SJSA1 (cell line): ENCODE data around the gene IFT122. TPM values are rescaled to one million over a fixed set of nuclear protein-coding genes. Genes with fewer than 3 reads are reported as not detected.
"Not testable (repeated sequence)": the region's sequence is repeated elsewhere in the genome, so short reads cannot be mapped to it uniquely, and the experiment has no call there.

Experiments
- DNase-seq, 2 experiments: peaks; one replicate each; pipeline ENCODE4 v3.0.0-alpha.2; 2015 to 2020; ENCODE audit warnings: low spot score in 2 of 2, low read depth in 1 of 2
- H3K27ac ChIP-seq: fragments of 250-450 bp; sonication (Bioruptor Pico); 2 replicates; pipeline ENCODE4 v1.5.1; 2020; ENCODE audit warnings: mild to moderate bottlenecking, moderate library complexity
- H3K27me3 ChIP-seq: fragments of 250-450 bp; sonication (Bioruptor Pico); replicated peaks from 2 replicates; pipeline ENCODE4 v1.5.1; 2020; ENCODE audit warnings: mild to moderate bottlenecking, moderate library complexity
- H3K36me3 ChIP-seq: fragments of 250-450 bp; sonication (Bioruptor Pico); 2 replicates; pipeline ENCODE4 v1.5.1; 2020; ENCODE audit warnings: mild to moderate bottlenecking
- H3K4me1 ChIP-seq: fragments of 250-450 bp; sonication (Bioruptor Pico); replicated peaks from 2 replicates; pipeline ENCODE4 v1.6.1; 2021; ENCODE audit warnings: mild to moderate bottlenecking
- H3K4me3 ChIP-seq: fragments of 250-450 bp; sonication (Bioruptor Pico); 2 replicates; pipeline ENCODE4 v1.5.1; 2020; ENCODE audit warnings: mild to moderate bottlenecking
- H3K9me3 ChIP-seq: fragments of 250-450 bp; sonication (Bioruptor Pico); replicated peaks from 2 replicates; pipeline ENCODE4 v1.5.1; 2020; ENCODE audit warnings: mild to moderate bottlenecking
- total RNA-seq: library from RNA; depleted of rRNA; stranded (reverse); fragments of >200 nt; shearing (Covaris generic); gene quantifications from 2 replicates; pipeline ENCODE4 v1.2.3, GENCODE V29; 2014

The IFT122 gene
- total RNA-seq, 1 experiment from 2014 or later = 13.3 TPM

DNA sequence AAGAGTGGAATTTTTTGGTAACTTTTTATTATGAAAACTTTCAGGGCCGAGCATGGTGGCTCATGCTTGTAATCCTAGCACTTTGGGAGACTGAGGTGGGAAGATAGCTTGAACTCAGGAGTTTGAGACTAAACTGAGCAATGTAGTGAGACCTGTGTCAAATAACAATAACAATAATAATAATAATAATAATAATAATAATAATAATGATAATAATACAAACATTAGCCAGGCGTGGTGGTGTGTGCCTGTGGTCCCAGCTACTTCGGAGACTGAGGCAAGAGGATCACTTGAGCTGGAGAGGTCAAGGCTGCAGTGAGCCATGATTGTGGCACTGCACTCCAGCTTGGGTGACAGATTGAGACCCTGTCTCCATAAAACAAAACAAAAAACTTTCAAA, 105.9 kb downstream of the IFT122 start:
- not testable (repeated sequence) for H3K9me3 ChIP-seq, H3K4me1 ChIP-seq, H3K4me3 ChIP-seq, DNase-seq, H3K27me3 ChIP-seq, H3K36me3 ChIP-seq, H3K27ac ChIP-seq

DNA sequence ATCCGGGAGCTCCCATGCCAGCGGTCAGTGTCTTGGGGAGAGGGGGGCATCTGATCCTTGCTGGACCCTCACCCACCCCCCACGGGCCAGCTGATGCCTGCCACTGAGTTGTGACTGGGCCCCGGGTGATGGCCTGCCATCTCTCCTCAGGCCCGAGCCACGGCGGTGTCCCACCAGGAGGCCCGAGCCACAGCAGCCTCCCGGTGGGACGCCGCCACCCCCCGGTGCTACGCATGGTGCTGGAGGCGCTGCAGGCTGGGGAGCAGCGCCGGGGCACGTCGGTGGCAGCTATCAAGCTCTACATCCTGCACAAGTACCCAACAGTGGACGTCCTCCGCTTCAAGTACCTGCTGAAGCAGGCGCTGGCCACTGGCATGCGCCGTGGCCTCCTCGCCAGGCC, 107.2 kb downstream of the IFT122 start:
- DNase-seq = no peak
- Histone ChIP-seq H3K27ac (no peak overlapping the region), H3K36me3 (no peaks in the 10 kb centered on the region), H3K4me1 (peaks cover 10% of the 10 kb centered on the region), H3K9me3 (no peaks in the 10 kb centered on the region), H3K4me3 (no peak overlapping the region), H3K27me3 (no peaks in the 10 kb centered on the region)

DNA sequence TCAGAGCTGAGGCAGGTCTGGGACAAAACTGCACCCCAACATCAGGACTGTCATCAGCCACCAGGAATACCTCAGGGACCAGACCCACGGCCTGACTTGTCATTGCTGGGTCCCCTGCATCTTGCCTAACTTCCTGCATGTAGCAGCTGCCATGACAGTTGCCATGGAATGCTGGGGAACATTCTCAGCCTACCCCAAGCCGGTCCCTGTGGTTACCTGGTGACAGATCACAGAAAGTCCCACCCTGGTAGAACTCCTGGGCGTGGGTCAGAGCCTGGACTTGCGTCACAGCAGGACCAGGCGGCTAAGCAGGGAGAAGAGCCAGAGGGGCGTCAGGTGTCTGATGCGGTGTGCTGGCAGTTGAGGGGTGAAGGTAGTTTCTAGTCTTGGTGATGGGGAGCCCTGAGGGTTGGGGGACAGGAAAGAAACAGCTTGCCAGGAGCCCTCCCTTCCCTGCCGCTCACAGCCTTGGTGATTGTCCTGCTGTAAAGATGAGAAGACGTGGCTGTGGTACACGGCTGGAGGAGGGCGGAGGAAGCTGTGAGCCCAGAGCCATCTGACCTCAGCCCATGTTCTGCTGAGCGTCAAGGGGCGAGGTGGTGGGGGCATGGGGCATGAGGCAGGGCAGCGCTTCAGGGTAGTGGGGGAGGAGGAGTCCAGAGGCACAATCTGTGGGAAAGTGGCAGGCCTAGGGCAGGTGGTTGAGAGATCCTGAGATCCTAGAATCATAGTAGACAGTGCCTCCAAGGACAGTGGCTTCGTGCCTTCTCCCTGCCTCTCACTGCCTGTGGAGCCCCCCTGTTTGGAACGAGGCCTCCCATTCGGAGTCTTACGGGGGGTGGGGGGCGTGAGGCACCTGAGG, 108.3 kb downstream of the IFT122 start:
- peaks cover 10% of the 10 kb centered on the region for H3K4me1 ChIP-seq
- no peak for DNase-seq
- no peaks in the 10 kb centered on the region for H3K27me3 ChIP-seq

DNA sequence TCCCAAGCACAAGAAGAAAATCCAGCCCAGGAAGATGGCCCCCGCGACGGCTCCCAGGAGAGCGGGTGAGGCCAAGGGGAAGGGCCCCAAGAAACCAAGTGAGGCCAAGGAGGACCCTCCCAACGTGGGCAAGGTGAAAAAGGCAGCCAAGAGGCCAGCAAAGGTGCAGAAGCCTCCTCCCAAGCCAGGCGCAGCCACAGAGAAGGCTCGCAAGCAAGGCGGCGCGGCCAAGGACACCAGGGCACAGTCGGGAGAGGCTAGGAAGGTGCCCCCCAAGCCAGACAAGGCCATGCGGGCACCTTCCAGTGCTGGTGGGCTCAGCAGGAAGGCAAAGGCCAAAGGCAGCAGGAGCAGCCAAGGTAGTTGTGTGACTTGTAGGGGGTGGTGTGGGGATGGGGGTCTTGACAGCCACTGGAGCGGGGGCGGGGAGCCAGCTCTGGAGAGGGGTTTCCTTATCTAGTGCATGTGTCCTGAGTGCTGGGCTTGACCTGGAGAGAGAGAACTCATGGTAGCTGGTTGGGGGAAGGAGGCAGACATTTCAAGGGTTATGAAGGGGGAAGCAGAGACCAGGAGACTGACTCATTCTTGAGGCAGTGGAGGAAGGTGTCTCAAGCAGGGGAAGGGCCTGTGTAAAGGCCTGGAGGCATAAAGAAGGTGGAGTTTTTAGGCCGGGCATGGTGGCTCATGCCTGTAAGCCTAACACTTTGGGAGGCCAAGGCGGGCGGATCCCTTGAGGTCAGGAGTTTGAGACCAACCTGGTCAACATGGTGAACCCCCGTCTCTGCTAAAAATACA, 109.2 kb downstream of the IFT122 start:
- Histone ChIP-seq H3K36me3 (no peaks in the 10 kb centered on the region; the same call in 1 of the 2 replicates), H3K4me1 (peaks cover 14% of the 10 kb centered on the region), H3K27me3 (no peaks in the 10 kb centered on the region), H3K4me3 (no peak overlapping the region), H3K27ac (no peak overlapping the region), H3K9me3 (no peaks in the 10 kb centered on the region)
- DNase-seq = no peak

More for the DNA sequence above, 108.3 kb downstream of the IFT122 start:
- H3K36me3 ChIP-seq = no peaks in the 10 kb centered on the region; the same call in 1 of the 2 replicates
- H3K4me3 ChIP-seq = no peak overlapping the region
- H3K27ac ChIP-seq = no peak overlapping the region
- H3K9me3 ChIP-seq = no peaks in the 10 kb centered on the region

DNA sequence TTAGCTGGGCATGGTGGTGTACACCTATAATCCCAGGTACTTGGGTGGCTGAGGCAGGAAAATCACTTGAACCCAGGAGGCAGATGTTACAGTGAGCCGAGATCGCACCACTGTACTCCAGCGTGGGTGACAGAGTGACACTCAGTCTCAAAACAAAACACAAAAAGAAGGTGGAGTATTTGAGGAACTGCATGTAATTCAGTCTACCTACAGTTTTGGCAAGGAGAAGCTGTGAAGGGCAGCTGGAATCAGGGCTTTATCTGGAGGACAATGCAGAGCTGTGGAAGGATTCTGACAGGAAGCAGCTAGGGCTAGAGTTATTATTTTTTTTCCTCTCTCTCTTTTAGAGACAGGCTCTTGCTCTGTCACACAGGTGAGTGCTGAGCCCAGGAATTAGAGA, 109.8 kb downstream of the IFT122 start:
- DNase-seq = no peak
- H3K36me3 ChIP-seq = peaks cover 3% of the 10 kb centered on the region

DNA sequence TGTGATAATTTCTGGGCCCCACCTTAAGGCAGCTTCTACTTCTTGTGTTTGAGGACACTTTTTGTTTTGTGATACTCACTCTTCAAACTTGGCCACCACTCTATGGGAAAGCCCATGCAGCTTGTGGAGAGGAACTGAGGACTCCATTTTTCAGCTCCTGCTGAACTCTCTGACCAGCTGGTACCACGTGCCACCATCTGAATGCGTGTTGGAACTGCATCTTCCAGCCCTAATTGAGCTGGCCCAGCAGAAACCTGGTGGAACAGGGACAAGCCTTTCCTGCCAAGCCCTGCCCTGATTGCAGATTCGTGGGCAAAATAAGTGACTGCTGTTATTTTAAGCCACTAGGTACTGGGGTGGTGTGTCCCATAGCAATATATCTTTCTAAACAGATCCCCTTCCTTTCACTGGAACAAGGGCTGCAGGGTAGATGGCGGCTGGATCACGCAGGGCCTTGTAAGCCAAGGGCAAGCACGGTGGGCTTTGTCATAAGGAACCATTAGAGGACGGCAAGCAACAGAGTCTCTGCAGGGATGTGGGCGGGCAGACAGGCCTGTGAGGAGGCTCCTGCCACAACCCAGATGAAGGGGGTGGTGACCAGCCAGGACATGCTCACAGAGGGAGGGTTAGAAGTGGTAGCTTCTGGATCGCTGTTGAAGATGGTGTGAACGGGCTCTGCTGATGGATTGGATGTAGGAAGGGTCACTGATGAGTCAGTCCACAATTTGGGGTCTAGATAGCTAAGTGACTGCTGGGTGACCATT, 112.4 kb downstream of the IFT122 start:
- Histone ChIP-seq H3K4me3 (no peak overlapping the region), H3K27ac (no peak overlapping the region), H3K9me3 (no peaks in the 10 kb centered on the region), H3K27me3 (no peaks in the 10 kb centered on the region), H3K36me3 (peaks cover 28% of the 10 kb centered on the region), H3K4me1 (peaks cover 40% of the 10 kb centered on the region)
- no peak for DNase-seq

More for the DNA sequence above, 109.8 kb downstream of the IFT122 start:
- Histone ChIP-seq H3K9me3 (no peaks in the 10 kb centered on the region), H3K27ac (no peak overlapping the region), H3K4me3 (no peak overlapping the region), H3K4me1 (peaks cover 20% of the 10 kb centered on the region), H3K27me3 (no peaks in the 10 kb centered on the region)

DNA sequence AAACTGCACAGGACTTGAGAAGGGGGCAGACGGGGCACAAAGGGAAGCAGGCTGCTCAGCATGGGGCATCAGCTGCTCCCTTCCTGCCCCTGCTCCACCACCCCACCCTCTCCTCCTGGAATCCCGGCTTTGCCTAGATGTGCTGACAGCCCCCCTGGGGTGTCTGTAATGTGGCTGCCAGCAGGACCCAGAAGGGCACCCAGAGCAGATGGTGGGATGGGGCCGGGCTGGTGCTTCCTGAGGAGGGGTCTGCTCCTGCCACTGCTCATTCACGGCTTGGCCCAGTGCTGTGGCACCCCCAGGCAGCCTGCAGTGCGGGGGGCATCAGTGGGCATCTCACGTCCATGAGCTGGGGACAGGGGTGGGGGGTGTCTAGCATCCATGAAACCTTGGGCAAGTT, 113.1 kb downstream of the IFT122 start:
- no peak for DNase-seq
- no peak overlapping the region for H3K4me3 ChIP-seq
- H3K27ac ChIP-seq = no peak overlapping the region
- H3K36me3 ChIP-seq = peaks cover 35% of the 10 kb centered on the region
- H3K9me3 ChIP-seq = no peaks in the 10 kb centered on the region
- peaks cover 47% of the 10 kb centered on the region for H3K4me1 ChIP-seq
- no peaks in the 10 kb centered on the region for H3K27me3 ChIP-seq

DNA sequence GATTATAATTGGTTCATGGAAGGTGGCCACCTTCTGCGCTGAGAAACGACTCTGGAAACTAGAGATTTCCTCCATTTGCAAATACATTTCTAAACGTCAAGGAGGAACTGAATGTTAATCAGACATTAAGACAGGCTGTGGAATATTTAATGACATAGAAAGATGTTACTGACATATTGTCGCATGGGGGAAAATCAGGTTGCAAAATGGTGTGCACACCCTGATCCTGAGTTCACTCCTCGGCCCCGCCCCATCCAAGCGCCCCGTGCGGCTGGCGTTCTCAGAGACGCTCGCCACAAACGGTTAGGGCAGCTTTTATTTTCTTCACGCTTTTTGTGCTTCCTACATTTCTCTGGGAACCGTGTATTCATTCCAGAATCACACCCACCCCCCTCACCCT, 113.7 kb downstream of the IFT122 start:
- Histone ChIP-seq H3K27me3 (no peaks in the 10 kb centered on the region), H3K4me3 (no peak overlapping the region), H3K36me3 (peaks cover 40% of the 10 kb centered on the region), H3K9me3 (no peaks in the 10 kb centered on the region), H3K27ac (no peak overlapping the region), H3K4me1 (peaks cover 52% of the 10 kb centered on the region)
- no peak for DNase-seq

DNA sequence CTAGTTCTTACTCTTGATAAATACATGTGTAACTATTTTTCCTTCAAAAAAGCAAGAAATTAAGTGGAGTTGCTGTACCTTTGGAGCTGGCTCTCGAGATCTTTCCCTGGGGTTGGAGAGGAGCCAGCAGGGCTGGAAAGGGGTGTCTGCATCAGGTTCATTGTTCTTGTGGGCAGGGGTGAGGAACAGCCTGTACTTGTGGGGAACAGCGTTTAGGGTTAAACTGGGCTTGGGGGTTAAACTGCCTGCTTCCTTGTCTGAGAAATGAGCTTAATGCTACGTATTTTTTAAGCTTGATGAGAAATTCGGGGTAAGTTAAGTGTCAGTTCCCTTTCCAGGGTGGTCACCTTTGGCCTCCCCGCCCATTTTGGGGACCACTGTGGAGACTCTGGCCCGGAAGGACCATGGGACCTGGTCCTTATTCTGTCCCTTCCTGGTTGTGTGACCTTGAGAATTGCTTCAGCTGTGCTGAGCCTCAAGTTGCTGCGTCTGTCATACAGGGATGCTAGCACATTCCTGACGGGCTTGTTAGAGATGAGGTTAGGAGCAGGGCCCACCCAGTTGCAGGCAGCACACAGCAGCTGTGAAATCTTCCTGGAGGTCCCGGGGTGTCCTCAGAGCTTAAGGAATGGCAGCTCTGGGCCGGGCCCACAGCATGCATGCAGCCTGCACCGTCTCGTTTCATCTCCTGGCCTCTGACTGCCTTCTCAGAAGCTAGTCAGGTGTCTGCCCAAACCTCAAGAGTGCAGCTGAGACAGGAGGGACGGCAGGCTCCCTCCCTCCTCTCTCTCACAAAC, 114.5 kb downstream of the IFT122 start:
- H3K36me3 ChIP-seq = peaks cover 49% of the 10 kb centered on the region

DNA sequence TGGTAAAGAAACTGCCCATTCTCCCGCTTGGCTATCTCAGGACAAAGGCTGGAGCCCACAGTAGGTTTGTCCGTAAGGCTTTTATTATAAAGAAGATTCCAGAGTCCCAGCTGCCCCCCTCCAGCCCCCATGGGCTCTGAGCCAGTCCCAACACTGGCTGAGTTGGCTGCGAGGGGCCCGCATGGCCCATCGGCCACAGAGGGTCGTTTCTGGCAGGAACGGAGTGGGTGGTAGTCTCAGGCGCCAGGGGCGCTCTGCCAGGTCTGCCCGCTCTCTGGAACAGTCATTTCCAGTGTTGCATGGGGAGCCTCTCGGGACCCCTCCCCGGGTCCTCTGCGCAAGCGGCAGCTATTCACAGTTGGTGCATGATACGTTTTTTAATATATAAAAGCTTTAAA, 115.1 kb downstream of the IFT122 start:
- Histone ChIP-seq H3K27me3 (no peaks in the 10 kb centered on the region), H3K4me3 (no peak overlapping the region), H3K9me3 (no peaks in the 10 kb centered on the region), H3K4me1 (peaks cover 57% of the 10 kb centered on the region), H3K36me3 (peaks cover 55% of the 10 kb centered on the region), H3K27ac (peak overlapping the region; percentile 32)
- DNase-seq = no peak

More for the DNA sequence above, 114.5 kb downstream of the IFT122 start:
- Histone ChIP-seq H3K27ac (peak overlapping the region; percentile 32), H3K27me3 (no peaks in the 10 kb centered on the region), H3K9me3 (no peaks in the 10 kb centered on the region), H3K4me1 (peaks cover 55% of the 10 kb centered on the region), H3K4me3 (no peak overlapping the region)
- peak; percentile 71 to 86 for DNase-seq

DNA sequence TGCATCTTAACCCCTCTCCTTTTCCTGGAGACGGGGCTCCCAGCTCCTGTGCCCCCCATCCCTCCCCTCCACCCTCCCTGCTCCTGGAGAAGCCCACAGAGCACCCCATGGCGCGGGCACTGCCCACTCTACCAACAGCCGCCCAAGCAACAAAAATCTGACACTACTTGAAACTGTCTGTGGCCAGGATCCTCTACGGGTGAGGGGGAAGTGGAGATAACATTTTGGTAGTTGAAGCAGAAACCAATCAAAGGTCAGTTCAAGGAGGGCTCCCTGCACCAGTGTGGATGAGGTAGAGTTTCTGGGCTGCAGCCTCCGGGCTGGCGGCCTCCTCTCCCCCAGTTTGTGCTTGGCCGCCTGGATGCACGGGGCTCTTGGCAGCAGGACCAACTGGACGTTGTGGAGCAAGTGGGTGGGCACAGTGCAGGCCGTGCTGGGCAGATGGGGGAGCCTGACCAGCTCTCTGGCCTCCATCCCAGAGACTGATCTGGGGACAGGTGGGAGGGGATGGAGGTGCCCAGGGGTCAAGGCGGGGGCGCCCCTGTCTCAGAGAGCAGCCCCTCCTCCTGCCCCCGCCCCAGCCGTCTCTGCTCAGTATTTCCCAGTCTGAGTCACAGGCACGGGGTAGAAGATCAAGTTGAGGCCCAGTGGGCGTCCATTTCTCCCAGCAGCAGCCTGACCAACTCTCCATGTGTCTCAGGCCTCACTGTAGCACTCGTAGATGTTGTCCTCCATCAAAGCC, 115.8 kb downstream of the IFT122 start:
- no peak for DNase-seq
- H3K27me3 ChIP-seq = no peaks in the 10 kb centered on the region
- H3K4me1 ChIP-seq = peaks cover 63% of the 10 kb centered on the region
- no peaks in the 10 kb centered on the region for H3K9me3 ChIP-seq
- H3K4me3 ChIP-seq = no peak overlapping the region
- H3K36me3 ChIP-seq = peaks cover 56% of the 10 kb centered on the region
- no peak overlapping the region for H3K27ac ChIP-seq

DNA sequence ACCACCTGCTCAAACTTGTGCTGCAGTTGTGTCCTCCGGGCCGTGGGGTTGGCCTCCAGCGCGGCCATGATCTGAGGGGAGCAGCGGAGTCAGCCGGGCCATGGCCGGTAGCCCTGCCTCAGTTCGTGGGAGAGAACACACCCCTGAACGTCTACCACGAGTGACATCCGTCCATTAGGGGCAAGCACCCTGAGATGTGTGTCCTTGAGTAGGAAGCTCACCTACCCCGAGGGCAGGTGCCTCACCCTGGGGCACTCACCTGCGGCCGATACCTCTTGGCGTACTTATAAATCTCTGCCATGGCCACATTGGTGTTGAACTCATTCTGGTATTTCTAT, 116.3 kb downstream of the IFT122 start:
- no peaks in the 10 kb centered on the region for H3K9me3 ChIP-seq
- no peaks in the 10 kb centered on the region for H3K27me3 ChIP-seq
- peaks cover 57% of the 10 kb centered on the region for H3K36me3 ChIP-seq
- no peak for DNase-seq
- no peak overlapping the region for H3K4me3 ChIP-seq
- H3K27ac ChIP-seq = no peak overlapping the region
- peaks cover 69% of the 10 kb centered on the region for H3K4me1 ChIP-seq
